IMR-90 (cell line): Measurements from ENCODE around the gene SYNE2. TPM values are rescaled to one million over a fixed set of nuclear protein-coding genes. Genes with fewer than 3 reads are reported as not detected.

Experiments
- ATAC-seq: fragments of 200-7000 bp; cut with Tn5 transposase; 2 replicates; pipeline ENCODE4 v1.9.1; 2020; ENCODE audit warnings: low read depth, mild to moderate bottlenecking, moderate library complexity
- BruUV-seq: library from RNA; stranded (reverse); fragments of 400-500 nt; replicated peaks from 2 replicates; lab custom pipeline; 2021; lab: Mats Ljungman, UMichigan
- CTCF ChIA-PET: fragments of 300-600 bp; formaldehyde crosslinking; extraction: SDS; loops from one replicate; lab custom pipeline; 2021; ENCODE audit warnings: antibody characterized with exemption; lab: Yijun Ruan, JAX
- POLR2A ChIA-PET: fragments of 300-600 bp; sonication (Branson Sonifier 250); formaldehyde crosslinking; loops from one replicate; lab custom pipeline; 2022; ENCODE audit warnings: antibody characterized with exemption; ENCODE audit not compliant: unreplicated experiment; lab: Charles Lee
- DNase-seq: peaks from one replicate; pipeline ENCODE4 v3.0.0; 2013
- H2AFZ ChIP-seq: replicated peaks from 2 replicates; pipeline ENCODE3; 2013; ENCODE audit warnings: low read length, mild to moderate bottlenecking; ENCODE audit not compliant: poor library complexity
- H2AK5ac ChIP-seq: 2 replicates; pipeline ENCODE4 v1.6.1; 2013; ENCODE audit warnings: low read depth, low read length, inconsistent platforms
- H2AK9ac ChIP-seq: replicated peaks from 2 replicates; pipeline ENCODE3; 2013; ENCODE audit warnings: mild to moderate bottlenecking, low read depth, low read length, moderate library complexity; ENCODE audit not compliant: poor library complexity
- H2BK120ac ChIP-seq: 2 replicates; pipeline ENCODE4 v1.6.1; 2013; ENCODE audit warnings: low read depth, low read length, inconsistent platforms
- H2BK15ac ChIP-seq: 3 replicates; pipeline ENCODE4 v1.6.1; 2013; ENCODE audit warnings: low read depth, low read length, inconsistent platforms
- H2BK20ac ChIP-seq: 2 replicates; pipeline ENCODE4 v1.6.1; 2013; ENCODE audit warnings: low read depth, mild to moderate bottlenecking, inconsistent platforms, low read length, moderate library complexity
- H2BK5ac ChIP-seq: 2 replicates; pipeline ENCODE4 v1.6.1; 2013; ENCODE audit warnings: mild to moderate bottlenecking, low read depth, low read length, inconsistent platforms; ENCODE audit not compliant: poor library complexity, severe bottlenecking
- H3K14ac ChIP-seq: replicated peaks from 2 replicates; pipeline ENCODE4 v1.6.1; 2013; ENCODE audit warnings: low read depth, low read length, inconsistent platforms
- H3K18ac ChIP-seq: 2 replicates; pipeline ENCODE4 v1.6.1; 2013; ENCODE audit warnings: low read depth, low read length, control low read depth
- H3K23ac ChIP-seq: 2 replicates; pipeline ENCODE4 v1.6.1; 2013; ENCODE audit warnings: low read depth, low read length, inconsistent platforms
- H3K27ac ChIP-seq: 2 replicates; pipeline ENCODE4 v1.5.1; 2013; ENCODE audit warnings: mild to moderate bottlenecking, control low read depth, low read length; ENCODE audit not compliant: insufficient read depth
- H3K27me3 ChIP-seq: 2 replicates; pipeline ENCODE4 v1.6.1; 2013; ENCODE audit warnings: low read length; ENCODE audit not compliant: control insufficient read depth, insufficient read depth
- H3K36me3 ChIP-seq: 2 replicates; pipeline ENCODE4 v1.6.1; 2013; ENCODE audit warnings: low read length, mixed read lengths; ENCODE audit not compliant: control insufficient read depth, insufficient read depth
- H3K4ac ChIP-seq: 2 replicates; pipeline ENCODE4 v1.6.1; 2013; ENCODE audit warnings: low read depth, low read length, inconsistent platforms
- H3K4me1 ChIP-seq: 2 replicates; pipeline ENCODE4 v1.6.1; 2013; ENCODE audit warnings: low read length, mixed read lengths; ENCODE audit not compliant: control insufficient read depth, insufficient read depth
- H3K4me2 ChIP-seq: 2 replicates; pipeline ENCODE4 v1.6.1; 2013; ENCODE audit warnings: low read depth, mild to moderate bottlenecking, control low read depth, low read length, moderate library complexity
- H3K4me3 ChIP-seq: 2 replicates; pipeline ENCODE4 v1.5.1; 2013; ENCODE audit warnings: low read depth, mild to moderate bottlenecking, control low read depth, low read length, moderate library complexity; ENCODE audit not compliant: insufficient read depth
- H3K56ac ChIP-seq: 2 replicates; pipeline ENCODE4 v1.6.1; 2013; ENCODE audit warnings: low read length, inconsistent platforms; ENCODE audit not compliant: insufficient read depth; ENCODE audit errors: extremely low read depth
- H3K79me1 ChIP-seq, 2 experiments: 2 replicates each; pipeline ENCODE4 v1.6.1; 2013; ENCODE audit warnings: low read length in 2 of 2, inconsistent platforms in 1 of 2, low read depth in 1 of 2
- H3K9ac ChIP-seq: 2 replicates; pipeline ENCODE4 v1.6.1; 2013; ENCODE audit warnings: low read depth, low read length, control low read depth
- H3K9me1 ChIP-seq: 2 replicates; pipeline ENCODE4 v1.6.1; 2013; ENCODE audit warnings: low read length, inconsistent platforms; ENCODE audit not compliant: insufficient read depth
- H3K9me3 ChIP-seq: 2 replicates; pipeline ENCODE4 v1.6.1; 2013; ENCODE audit warnings: low read length; ENCODE audit not compliant: control insufficient read depth, insufficient read depth
- H4K20me1 ChIP-seq: 2 replicates; pipeline ENCODE4 v1.6.1; 2013; ENCODE audit warnings: low read length, inconsistent platforms; ENCODE audit not compliant: insufficient read depth
- H4K5ac ChIP-seq: 2 replicates; pipeline ENCODE4 v1.6.1; 2013; ENCODE audit warnings: mild to moderate bottlenecking, low read depth, low read length, control low read depth
- H4K8ac ChIP-seq, 2 experiments: 2 replicates each; pipeline ENCODE4 v1.6.1; 2013; ENCODE audit warnings: low read depth in 2 of 2, low read length in 2 of 2, control low read depth in 1 of 2, inconsistent platforms in 1 of 2
- H4K91ac ChIP-seq: 2 replicates; pipeline ENCODE4 v1.6.1; 2013; ENCODE audit warnings: low read depth, low read length, inconsistent platforms; ENCODE audit not compliant: insufficient read depth
- MAFK ChIP-seq: IDR thresholded peaks from 2 replicates; pipeline ENCODE4 v1.6.1; 2012; ENCODE audit warnings: low read depth, low read length, improper control_type of control experiment
- MXI1 ChIP-seq: IDR thresholded peaks from 2 replicates; pipeline ENCODE4 v1.6.1; 2012; ENCODE audit warnings: low read depth, mild to moderate bottlenecking, low read length, moderate library complexity, borderline replicate concordance
- RCOR1 ChIP-seq: IDR thresholded peaks from 2 replicates; pipeline ENCODE4 v1.6.1; 2012; ENCODE audit warnings: mild to moderate bottlenecking, low read length, improper control_type of control experiment; ENCODE audit not compliant: insufficient replicate concordance
- SMC3 ChIP-seq: fragments of 150-350 bp; IDR thresholded peaks from 2 replicates; pipeline ENCODE4 v1.6.1; 2016; ENCODE audit warnings: low read depth, mild to moderate bottlenecking, antibody characterized with exemption, low read length, moderate library complexity
- WGBS, 2 experiments: methylation state at CpG; one replicate each; pipeline versions ENCODE4 v1.1.5 to v1.1.7; 2013; ENCODE audit warnings: missing lambda C conversion rate in 2 of 2; ENCODE audit not compliant: insufficient read length in 1 of 2; ENCODE audit errors: extremely low coverage in 2 of 2; 5-methylcytosine and 5-hydroxymethylcytosine counted together
- dilution Hi-C: fragments of 300-500 bp; cut with HindIII; formaldehyde crosslinking; loops from one replicate; pipeline ENCODE4 v1.14.3; 2018; ENCODE audit warnings: low sequenced_read_pairs; ENCODE audit not compliant: unreplicated experiment
- in situ Hi-C: fragments of 300-500 bp; cut with MboI; formaldehyde crosslinking; loops from 3 replicates; pipeline ENCODE4 v1.14.3; 2019; ENCODE audit warnings: low sequenced_read_pairs, inconsistent platforms, mixed read lengths
- intact Hi-C: fragments of 100-400 bp; cut with micrococcal nuclease; formaldehyde crosslinking; loops from 2 replicates; pipeline ENCODE4 v1.10.0; 2022
- polyA plus RNA-seq, 3 experiments: library from polyadenylated mRNA; depleted of rRNA; stranded (reverse); fragments of >200 nt; gene quantifications; 2 replicates each; pipeline ENCODE4 v1.2.3, GENCODE V29; 2012; ENCODE audit warnings: low replicate concordance in 1 of 3
- total RNA-seq: library from RNA; depleted of rRNA; stranded (reverse); fragments of >200 nt; gene quantifications from 2 replicates; pipeline ENCODE4 v1.2.3, GENCODE V29; 2012

Gene SYNE2
- total and polyA plus RNA-seq, 2 of the 4 experiments (the other 2 are of a cell fraction) = 5.2 to 28.9 TPM

GRCh38 chr14:64238049-64238448, 385.2 kb downstream of the SYNE2 start:
- Histone ChIP-seq H3K4me3 (no peak overlapping the region), H3K4me1 (peaks cover 8% of the 10 kb centered on the region; the same call in 1 of the 2 replicates), H3K27ac (no peak overlapping the region), H4K20me1 (no peaks in the 10 kb centered on the region), H3K9me3 (no peaks in the 10 kb centered on the region), H3K56ac (no peak overlapping the region), H2AK5ac (no peak overlapping the region), H3K79me1 (no peaks in the 10 kb centered on the region), H3K36me3 (no peaks in the 10 kb centered on the region), H2BK15ac (no peak overlapping the region), H2AFZ (no peak overlapping the region), H3K4me2 (no peak overlapping the region), H3K9ac (no peak overlapping the region), H4K5ac (no peak overlapping the region), H3K27me3 (no peaks in the 10 kb centered on the region; the same call in 1 of the 2 replicates), H2BK5ac (no peak overlapping the region), H2BK20ac (no peak overlapping the region), H3K23ac (no peak overlapping the region), H2AK9ac (no peak overlapping the region), H4K91ac (no peak overlapping the region), H3K4ac (no peak overlapping the region), H3K18ac (no peak overlapping the region), H3K9me1 (peaks cover 9% of the 10 kb centered on the region), H2BK120ac (no peak overlapping the region), H4K8ac (no peak overlapping the region), H3K14ac (no peak overlapping the region)
- no TSS peak for BruUV-seq
- no peak for TF ChIP-seq RCOR1
- TF ChIP-seq MAFK = no peak
- TF ChIP-seq MXI1 = no peak
- TF ChIP-seq SMC3 = no peak
- dilution Hi-C loops (no loop called here), in situ Hi-C loops (no loop called here), intact Hi-C loops (no loop called here)
- 90% methylated on average over 2 of the region's 6 CpGs; no CpG with 5 or more reads in 1 of the 2 experiments for WGBS, 2 experiments
- CTCF ChIA-PET = interaction anchor here (0.7 kb wide), 1 partner anchor 79 kb away, joined by 3 read pairs; no protein-coding TSS in a partner anchor
- DNase-seq (no peak), ATAC-seq (no peak)
- POLR2A ChIA-PET = no interaction called here
